A673 (cell line): ENCODE measurements around the gene NBAS. TPM values are rescaled to one million over a fixed set of nuclear protein-coding genes. Genes with fewer than 3 reads are reported as not detected.
A peak's percentile ranks its signal among the peaks of the same experiment; 100 is the strongest.

Experiments
- BruUV-seq: library from RNA; stranded (reverse); fragments of 400-500 nt; replicated peaks from 2 replicates; lab custom pipeline; 2021; lab: Mats Ljungman, UMichigan
- CTCF ChIA-PET: fragments of 300-600 bp; sonication (Branson Sonifier 250); formaldehyde crosslinking; loops from one replicate; lab custom pipeline; 2022; ENCODE audit warnings: antibody characterized with exemption; lab: Charles Lee
- POLR2A ChIA-PET: fragments of 300-600 bp; sonication (Branson Sonifier 250); formaldehyde crosslinking; loops from one replicate; lab custom pipeline; 2022; ENCODE audit warnings: antibody characterized with exemption; ENCODE audit not compliant: low non-redundant PET; lab: Charles Lee
- DNase-seq: peaks from one replicate; pipeline ENCODE4 v3.0.0-alpha.2; 2015; ENCODE audit warnings: low spot score
- H3K27ac ChIP-seq: fragments of 200-600 bp; sonication (generic); 2 replicates; pipeline ENCODE4 v1.5.1; 2016; ENCODE audit warnings: mixed run types, low read depth, mild to moderate bottlenecking, mixed read lengths, antibody characterized with exemption, low read length; ENCODE audit not compliant: poor library complexity, severe bottlenecking
- H3K27me3 ChIP-seq: fragments of 200-600 bp; sonication (generic); replicated peaks from 2 replicates; pipeline ENCODE4 v1.6.1; 2017; ENCODE audit warnings: mixed run types, low read depth, mild to moderate bottlenecking, mixed read lengths, antibody characterized with exemption, low read length; ENCODE audit not compliant: insufficient read depth, poor library complexity
- H3K36me3 ChIP-seq: fragments of 200-600 bp; sonication (generic); 2 replicates; pipeline ENCODE4 v1.6.1; 2016; ENCODE audit warnings: mixed run types, mild to moderate bottlenecking, mixed read lengths, antibody characterized with exemption, low read length; ENCODE audit not compliant: insufficient read depth, poor library complexity, severe bottlenecking
- H3K4me1 ChIP-seq: fragments of 200-600 bp; sonication (generic); 2 replicates; pipeline ENCODE4 v1.6.1; 2017; ENCODE audit warnings: mixed run types, mild to moderate bottlenecking, mixed read lengths, antibody characterized with exemption, low read length; ENCODE audit not compliant: insufficient read depth, poor library complexity, severe bottlenecking
- H3K4me3 ChIP-seq: fragments of 200-600 bp; sonication (generic); 2 replicates; pipeline ENCODE4 v1.5.1; 2016; ENCODE audit warnings: low read depth, mixed run types, mild to moderate bottlenecking, mixed read lengths, low read length; ENCODE audit not compliant: poor library complexity, severe bottlenecking
- H3K9me3 ChIP-seq: fragments of 200-600 bp; sonication (generic); 2 replicates; pipeline ENCODE4 v1.6.1; 2016; ENCODE audit warnings: mixed run types, low read depth, mild to moderate bottlenecking, mixed read lengths, antibody characterized with exemption, low read length; ENCODE audit not compliant: poor library complexity, severe bottlenecking
- EZH2 ChIP-seq: fragments of 200-600 bp; sonication (generic); IDR thresholded peaks from 2 replicates; pipeline ENCODE4 v1.6.1; 2017; ENCODE audit warnings: borderline replicate concordance, low read depth, mild to moderate bottlenecking, mixed read lengths, antibody characterized with exemption, low read length; ENCODE audit not compliant: poor library complexity, severe bottlenecking
- intact Hi-C: fragments of 100-400 bp; cut with micrococcal nuclease; formaldehyde crosslinking; loops from one replicate; pipeline ENCODE4 v1.10.0; 2022; ENCODE audit not compliant: unreplicated experiment
- total RNA-seq: library from RNA; stranded (reverse); gene quantifications from 2 replicates; pipeline ENCODE4 v1.2.3, GENCODE V29; 2021
- TF ChIP-seq, protein P1 (sequence below): fragments of 300-800, 200-600 bp; sonication (generic); conservative IDR thresholded peaks from 2 replicates; pipeline ENCODE4 v1.5.1; 2017; ENCODE audit warnings: low read depth, mild to moderate bottlenecking, antibody characterized with exemption, low read length, moderate library complexity, mixed read lengths

The NBAS gene
- total RNA-seq, 1 experiment from 2014 or later = 38.7 TPM

GRCh38 chr2:15243762-15244161 lies 317.4 kb downstream of the NBAS start:
- no TSS peak for BruUV-seq
- CTCF ChIA-PET = no interaction called here
- DNase-seq = peak; percentile 68

DNA sequence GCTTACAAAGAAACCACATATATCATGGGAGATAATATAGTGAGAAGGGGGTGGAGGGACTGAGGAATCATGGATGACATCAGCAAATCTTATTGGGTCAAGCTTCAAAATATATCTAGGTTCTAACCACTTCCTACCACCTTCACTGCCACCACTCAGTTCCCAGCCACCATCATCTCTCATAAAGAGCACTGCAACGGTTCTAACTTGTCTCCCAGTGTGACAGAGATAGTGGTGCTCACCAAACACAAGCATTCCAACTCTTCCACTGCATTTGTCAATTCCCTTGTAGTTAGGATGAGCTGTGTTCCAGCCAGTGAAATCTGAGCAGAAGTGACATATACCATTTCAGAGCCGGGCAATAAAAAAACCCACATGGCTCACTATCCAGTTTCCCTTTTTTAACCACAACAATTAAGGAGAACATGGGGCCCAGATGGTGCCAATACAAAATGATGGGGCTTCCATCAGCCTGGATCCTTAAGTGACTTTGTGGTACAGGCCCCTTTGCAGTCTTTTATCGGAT lies 318.1 kb downstream of the NBAS start:
- no TSS peak for BruUV-seq

More at GRCh38 chr2:15243762-15244161, 317.4 kb downstream of the NBAS start:
- intact Hi-C loops = no loop called here
- H3K4me1 ChIP-seq = peaks cover 10% of the 10 kb centered on the region
- H3K4me3 ChIP-seq = no peak overlapping the region
- no peaks in the 10 kb centered on the region for H3K9me3 ChIP-seq
- H3K36me3 ChIP-seq = no peaks in the 10 kb centered on the region
- TF ChIP-seq, protein P1, sequence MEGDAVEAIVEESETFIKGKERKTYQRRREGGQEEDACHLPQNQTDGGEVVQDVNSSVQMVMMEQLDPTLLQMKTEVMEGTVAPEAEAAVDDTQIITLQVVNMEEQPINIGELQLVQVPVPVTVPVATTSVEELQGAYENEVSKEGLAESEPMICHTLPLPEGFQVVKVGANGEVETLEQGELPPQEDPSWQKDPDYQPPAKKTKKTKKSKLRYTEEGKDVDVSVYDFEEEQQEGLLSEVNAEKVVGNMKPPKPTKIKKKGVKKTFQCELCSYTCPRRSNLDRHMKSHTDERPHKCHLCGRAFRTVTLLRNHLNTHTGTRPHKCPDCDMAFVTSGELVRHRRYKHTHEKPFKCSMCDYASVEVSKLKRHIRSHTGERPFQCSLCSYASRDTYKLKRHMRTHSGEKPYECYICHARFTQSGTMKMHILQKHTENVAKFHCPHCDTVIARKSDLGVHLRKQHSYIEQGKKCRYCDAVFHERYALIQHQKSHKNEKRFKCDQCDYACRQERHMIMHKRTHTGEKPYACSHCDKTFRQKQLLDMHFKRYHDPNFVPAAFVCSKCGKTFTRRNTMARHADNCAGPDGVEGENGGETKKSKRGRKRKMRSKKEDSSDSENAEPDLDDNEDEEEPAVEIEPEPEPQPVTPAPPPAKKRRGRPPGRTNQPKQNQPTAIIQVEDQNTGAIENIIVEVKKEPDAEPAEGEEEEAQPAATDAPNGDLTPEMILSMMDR = no peak
- TF ChIP-seq EZH2 = no peak
- no peaks in the 10 kb centered on the region for H3K27me3 ChIP-seq
- POLR2A ChIA-PET = no interaction called here
- H3K27ac ChIP-seq = no peak overlapping the region

GRCh38 chr2:15241929-15242328 lies 319.2 kb downstream of the NBAS start:
- intact Hi-C loops = no loop called here
- no peak overlapping the region for H3K27ac ChIP-seq
- ChIA-PET POLR2A (no interaction called here), CTCF (no interaction called here)
- no peak for TF ChIP-seq EZH2
- TF ChIP-seq, protein P1 = no peak
- no peak overlapping the region for H3K4me3 ChIP-seq
- no peak for DNase-seq
- H3K9me3 ChIP-seq = no peaks in the 10 kb centered on the region
- BruUV-seq = no TSS peak
- no peaks in the 10 kb centered on the region for H3K36me3 ChIP-seq
- peaks cover 10% of the 10 kb centered on the region for H3K4me1 ChIP-seq
- H3K27me3 ChIP-seq = no peaks in the 10 kb centered on the region

More for the DNA sequence above, 318.1 kb downstream of the NBAS start:
- H3K9me3 ChIP-seq = no peaks in the 10 kb centered on the region
- POLR2A ChIA-PET = no interaction called here
- no peak overlapping the region for H3K4me3 ChIP-seq
- no peaks in the 10 kb centered on the region for H3K36me3 ChIP-seq
- DNase-seq = no peak
- intact Hi-C loops = no loop called here
- no peak for TF ChIP-seq EZH2
- TF ChIP-seq, protein P1 = no peak
- no peak overlapping the region for H3K27ac ChIP-seq
- no peaks in the 10 kb centered on the region for H3K27me3 ChIP-seq
- H3K4me1 ChIP-seq = peaks cover 10% of the 10 kb centered on the region
- CTCF ChIA-PET = no interaction called here
